Middle frontal gyrus (tissue), 1 donor: ENCODE data around the gene NFATC2IP.
"Not testable (repeated sequence)": the region's sequence is repeated elsewhere in the genome, so short reads cannot be mapped to it uniquely, and the experiment has no call there.

Experiments
- DNase-seq: peaks from one replicate; pipeline ENCODE4 v3.0.0-alpha.2; 2015; ENCODE audit warnings: low spot score; ENCODE audit errors: extremely low spot score

NFATC2IP gene

DNA sequence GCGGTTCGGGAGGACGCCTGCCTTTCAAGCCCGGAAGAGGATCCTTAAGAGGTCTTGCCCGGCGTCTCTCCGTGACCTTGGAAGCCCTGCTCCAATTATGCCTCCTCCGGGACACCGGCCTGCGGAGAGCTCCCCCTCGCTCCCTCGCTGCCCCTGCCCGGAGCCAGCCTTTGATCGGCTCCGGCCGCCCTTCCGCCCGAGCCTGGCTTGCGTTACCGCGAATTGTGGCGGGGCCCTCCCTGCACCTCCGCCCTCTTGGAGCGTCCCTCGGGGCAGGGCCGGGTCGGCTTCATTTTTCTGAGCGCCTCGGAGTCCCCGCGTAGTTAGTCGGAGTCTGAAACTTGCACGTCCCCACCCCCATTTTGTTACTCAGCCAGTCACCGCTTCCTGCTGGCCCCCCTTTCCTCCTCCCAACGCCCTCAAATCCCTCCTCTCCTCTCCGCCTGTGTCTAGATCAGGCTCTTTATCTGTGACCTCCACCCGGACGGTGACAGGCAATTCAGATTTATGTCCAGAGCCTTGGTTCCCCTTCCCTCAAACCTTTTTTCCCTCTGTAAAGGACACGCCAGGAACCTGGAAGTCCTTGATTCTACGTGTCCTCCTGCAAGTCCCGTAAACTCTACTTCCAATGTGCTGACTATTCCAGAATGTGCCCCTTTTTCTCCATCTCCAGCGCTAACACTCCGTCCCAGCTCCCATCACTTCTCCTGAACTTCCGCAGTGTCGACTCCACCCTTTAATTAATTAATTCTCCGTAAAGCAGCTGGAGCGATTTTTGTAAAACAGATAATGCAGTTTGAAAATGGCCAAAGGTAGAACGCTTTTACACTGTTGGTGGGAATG is 25.1 kb upstream of the NFATC2IP start:
- no peak for DNase-seq

DNA sequence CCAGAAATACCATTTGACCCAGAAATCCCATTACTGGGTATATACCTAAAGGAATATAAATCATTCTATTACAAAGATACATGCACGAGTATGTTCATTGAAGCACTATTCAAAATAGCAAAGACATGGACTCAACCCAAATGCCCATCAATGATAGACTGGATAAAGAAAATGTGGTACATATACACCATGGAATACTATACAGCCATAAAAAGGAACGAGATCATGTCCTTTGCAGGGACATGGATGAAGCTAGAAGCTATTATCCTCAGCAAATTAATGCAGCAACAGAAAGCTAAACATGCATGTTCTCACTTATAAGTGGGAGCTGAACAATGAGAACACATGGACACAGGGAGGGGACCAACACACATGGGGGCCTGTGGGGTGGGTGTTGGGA is 24.5 kb upstream of the NFATC2IP start:
- DNase-seq: not testable (repeated sequence)

DNA sequence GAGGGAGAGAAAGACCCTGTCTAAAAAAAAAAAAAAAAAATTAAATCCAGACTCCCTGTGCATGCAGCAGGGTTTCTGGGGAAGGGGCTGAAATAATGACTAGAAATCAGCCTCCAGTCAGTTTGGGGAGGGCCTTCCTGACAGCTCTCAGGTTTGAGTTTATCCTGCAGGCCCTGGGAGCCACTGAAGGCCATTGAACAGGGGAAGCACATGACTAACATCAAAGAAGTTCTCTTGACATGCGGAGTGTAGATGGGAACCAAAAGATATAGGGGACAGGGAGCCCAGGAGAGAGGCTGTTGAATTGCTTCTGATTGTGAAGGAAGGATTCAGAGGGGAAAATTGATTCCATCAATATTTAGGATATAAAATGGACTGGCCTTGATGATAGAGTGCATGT is 22.9 kb upstream of the NFATC2IP start:
- DNase-seq: no peak

DNA sequence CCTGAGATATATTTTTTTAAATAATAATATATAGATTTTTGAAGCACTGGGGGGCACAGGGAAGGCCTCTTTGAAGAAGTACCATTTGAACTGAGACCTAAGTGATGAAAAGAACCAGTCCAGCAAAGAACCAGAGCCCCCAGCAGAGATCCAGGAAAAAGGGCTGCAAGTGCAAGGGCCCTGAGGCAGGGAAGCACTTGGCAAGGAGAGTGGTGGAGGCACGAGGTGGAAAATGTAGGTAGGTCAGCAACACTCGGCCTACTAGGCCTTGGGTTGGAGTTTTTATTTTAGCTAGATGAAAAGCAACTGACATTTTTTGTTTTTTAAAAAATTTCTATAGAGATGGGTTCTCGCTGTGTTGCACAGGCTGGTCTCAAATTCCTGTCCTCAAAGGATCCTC is 20.5 kb upstream of the NFATC2IP start:
- DNase-seq: no peak

DNA sequence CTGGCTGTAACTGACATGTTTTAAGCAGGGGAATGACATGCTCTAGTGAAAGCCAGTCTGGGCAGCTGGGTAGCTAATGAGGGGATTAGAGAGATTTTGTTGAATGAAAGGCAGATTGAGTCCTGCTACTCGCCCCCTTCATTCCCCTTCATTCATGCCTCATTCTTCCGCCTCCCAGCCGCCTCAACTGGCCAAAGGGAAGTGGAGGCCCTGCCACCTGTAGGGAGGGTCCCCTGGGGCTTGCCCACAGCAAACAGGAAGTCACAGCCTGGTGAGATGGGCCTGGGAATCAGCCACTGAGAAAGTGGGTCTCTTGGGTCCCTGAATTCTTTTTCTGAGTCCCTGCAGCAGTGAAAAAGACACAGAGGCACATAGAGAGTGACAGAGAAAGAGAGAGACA is 20.1 kb upstream of the NFATC2IP start:
- no peak for DNase-seq

DNA sequence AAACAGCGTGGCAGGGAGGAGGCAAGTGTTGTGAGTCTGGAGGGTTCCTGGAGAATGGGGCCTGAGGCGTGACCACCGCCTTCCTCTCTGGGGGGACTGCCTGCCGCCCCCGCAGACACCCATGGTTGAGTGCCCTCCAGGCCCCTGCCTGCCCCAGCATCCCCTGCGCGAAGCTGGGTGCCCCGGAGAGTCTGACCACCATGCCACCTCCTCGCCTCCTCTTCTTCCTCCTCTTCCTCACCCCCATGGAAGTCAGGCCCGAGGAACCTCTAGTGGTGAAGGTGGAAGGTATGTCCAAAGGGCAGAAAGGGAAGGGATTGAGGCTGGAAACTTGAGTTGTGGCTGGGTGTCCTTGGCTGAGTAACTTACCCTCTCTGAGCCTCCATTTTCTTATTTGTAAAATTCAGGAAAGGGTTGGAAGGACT is 18.9 kb upstream of the NFATC2IP start, which contains the start of gene CD19:
TSS of gene CD19 (plus strand) at position 171 of the 425 bp plus-strand sequence. CDS start at position 201, 30 bp downstream.
- no peak for DNase-seq

DNA sequence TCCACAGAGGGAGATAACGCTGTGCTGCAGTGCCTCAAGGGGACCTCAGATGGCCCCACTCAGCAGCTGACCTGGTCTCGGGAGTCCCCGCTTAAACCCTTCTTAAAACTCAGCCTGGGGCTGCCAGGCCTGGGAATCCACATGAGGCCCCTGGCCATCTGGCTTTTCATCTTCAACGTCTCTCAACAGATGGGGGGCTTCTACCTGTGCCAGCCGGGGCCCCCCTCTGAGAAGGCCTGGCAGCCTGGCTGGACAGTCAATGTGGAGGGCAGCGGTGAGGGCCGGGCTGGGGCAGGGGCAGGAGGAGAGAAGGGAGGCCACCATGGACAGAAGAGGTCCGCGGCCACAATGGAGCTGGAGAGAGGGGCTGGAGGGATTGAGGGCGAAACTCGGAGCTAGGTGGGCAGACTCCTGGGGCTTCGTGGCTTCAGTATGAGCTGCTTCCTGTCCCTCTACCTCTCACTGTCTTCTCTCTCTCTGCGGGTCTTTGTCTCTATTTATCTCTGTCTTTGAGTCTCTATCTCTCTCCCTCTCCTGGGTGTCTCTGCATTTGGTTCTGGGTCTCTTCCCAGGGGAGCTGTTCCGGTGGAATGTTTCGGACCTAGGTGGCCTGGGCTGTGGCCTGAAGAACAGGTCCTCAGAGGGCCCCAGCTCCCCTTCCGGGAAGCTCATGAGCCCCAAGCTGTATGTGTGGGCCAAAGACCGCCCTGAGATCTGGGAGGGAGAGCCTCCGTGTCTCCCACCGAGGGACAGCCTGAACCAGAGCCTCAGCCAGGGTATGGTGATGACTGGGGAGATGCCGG is 18.2 kb upstream of the NFATC2IP start:
- no peak for DNase-seq

DNA sequence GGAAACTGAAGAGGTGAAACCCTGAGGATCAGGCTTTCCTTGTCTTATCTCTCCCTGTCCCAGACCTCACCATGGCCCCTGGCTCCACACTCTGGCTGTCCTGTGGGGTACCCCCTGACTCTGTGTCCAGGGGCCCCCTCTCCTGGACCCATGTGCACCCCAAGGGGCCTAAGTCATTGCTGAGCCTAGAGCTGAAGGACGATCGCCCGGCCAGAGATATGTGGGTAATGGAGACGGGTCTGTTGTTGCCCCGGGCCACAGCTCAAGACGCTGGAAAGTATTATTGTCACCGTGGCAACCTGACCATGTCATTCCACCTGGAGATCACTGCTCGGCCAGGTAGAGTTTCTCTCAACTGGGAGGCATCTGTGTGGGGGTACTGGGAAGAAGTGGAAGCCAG is 17.6 kb upstream of the NFATC2IP start:
- no peak for DNase-seq

DNA sequence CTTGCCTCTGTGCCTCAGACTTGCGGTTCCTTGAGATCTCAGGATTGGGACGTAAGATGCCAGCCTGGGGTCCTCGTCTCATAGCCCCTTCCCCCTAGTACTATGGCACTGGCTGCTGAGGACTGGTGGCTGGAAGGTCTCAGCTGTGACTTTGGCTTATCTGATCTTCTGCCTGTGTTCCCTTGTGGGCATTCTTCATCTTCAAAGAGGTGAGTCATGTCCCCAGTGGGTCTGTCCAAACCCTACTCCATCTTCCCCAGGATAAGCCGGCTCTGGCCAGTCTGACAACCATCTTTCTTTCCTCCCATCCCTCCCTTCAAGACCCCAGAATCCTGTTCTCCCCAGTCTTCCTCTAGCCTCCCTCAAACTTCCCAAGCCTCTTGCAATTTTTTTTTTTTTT is 15.4 kb upstream of the NFATC2IP start:
- no peak for DNase-seq

DNA sequence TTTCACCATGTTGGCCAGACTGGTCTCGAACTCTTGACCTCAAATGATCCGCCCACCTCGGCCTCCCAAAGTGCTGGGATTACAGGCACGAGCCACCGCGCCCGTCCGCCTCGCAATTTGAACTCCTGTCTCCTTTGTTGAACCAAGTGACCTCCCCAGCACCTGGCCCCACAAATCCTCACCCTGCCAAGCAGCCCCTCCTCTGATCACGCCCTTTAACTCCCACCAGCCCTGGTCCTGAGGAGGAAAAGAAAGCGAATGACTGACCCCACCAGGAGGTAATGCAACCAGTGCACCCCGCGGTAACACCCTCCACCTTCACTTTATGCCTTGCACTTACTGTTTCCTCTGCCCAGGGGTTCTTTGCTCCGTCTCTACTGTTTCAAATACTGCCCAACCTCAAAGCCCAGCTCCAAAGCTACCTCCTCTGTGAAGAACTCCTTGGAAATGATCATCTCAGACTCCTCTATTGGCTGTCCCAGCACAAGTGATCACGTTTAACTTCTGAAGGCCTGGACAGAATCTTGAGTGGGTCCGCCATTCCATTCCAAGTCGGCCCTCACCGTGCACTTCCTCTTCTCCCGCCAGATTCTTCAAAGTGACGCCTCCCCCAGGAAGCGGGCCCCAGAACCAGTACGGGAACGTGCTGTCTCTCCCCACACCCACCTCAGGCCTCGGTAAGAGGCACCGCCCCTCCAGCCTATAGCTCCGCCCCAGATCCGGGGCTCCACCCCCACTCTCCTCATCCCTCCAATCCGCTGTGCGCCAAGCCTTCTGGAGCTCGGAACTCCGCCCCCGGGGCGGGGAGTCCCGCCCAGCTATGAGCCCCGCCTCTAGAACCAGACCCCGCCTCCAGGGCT is 14.6 kb upstream of the NFATC2IP start:
- DNase-seq: no peak

DNA sequence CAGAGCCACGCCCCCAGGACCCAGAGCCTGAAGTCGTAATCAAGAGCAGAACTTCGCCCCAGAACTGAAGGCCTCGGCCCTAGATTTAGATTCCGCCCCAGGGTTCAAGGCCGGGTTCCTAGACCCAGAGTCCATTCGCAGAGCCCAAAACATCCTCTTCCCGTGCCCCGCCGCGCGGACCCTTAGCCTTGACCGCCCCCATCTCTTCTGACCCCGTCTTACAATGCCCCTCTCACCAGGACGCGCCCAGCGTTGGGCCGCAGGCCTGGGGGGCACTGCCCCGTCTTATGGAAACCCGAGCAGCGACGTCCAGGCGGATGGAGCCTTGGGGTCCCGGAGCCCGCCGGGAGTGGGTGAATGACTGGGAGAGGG is 14.0 kb upstream of the NFATC2IP start:
- no peak for DNase-seq

DNA sequence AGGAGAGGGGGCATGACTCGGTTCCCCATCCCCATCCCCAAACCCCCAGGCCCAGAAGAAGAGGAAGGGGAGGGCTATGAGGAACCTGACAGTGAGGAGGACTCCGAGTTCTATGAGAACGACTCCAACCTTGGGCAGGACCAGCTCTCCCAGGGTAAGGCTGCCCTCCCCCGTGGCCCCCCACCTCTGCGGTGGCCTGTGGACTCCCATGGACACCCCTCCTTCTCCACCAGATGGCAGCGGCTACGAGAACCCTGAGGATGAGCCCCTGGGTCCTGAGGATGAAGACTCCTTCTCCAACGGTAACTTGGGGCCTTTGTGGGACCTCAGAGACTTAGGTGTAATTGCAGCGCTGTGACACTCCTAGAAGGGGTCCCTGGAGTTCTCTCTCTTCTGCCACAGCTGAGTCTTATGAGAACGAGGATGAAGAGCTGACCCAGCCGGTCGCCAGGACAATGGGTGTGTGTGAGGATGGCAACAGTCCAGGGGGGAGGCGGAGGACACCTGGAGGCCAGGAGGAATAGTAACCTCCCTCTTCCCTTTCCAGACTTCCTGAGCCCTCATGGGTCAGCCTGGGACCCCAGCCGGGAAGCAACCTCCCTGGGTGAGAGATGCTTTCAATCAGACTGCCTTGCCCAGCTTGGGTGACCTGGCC is 13.4 kb upstream of the NFATC2IP start:
- DNase-seq: no peak

DNA sequence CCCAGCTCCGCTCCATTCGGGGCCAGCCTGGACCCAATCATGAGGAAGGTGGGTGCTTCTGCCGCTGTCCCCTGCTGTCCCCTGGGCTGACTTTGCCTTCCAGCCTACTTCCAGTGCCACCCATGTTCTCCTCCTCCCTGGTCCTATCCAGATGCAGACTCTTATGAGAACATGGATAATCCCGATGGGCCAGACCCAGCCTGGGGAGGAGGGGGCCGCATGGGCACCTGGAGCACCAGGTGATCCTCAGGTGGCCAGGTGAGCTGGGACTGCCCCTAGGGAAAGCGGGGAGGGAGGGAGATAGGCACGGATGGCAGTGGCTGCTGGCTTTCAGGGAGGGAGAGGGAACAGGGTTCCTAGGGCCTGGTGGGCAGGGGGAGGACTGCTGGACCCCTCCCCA is 12.0 kb upstream of the NFATC2IP start:
- no peak for DNase-seq

DNA sequence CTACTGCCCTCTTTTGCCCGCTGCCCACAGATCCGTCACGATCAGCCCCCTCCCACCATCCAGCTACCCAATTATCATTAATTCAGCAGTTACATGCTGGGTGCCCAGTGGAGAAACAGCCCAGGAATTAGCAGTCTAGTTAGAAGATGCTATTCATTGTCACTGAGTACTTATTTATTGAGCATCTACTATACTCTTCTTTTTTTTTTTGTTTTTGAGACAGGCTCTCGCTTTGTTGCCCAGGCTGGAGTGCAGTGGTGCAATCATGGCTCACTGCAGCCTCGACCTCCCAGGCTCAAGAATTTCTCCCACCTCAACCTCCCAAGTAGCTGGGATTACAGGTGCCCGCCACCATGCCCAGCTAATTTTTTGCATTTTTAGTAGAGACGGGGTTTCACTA is 10.9 kb upstream of the NFATC2IP start:
- DNase-seq: not testable (repeated sequence)

DNA sequence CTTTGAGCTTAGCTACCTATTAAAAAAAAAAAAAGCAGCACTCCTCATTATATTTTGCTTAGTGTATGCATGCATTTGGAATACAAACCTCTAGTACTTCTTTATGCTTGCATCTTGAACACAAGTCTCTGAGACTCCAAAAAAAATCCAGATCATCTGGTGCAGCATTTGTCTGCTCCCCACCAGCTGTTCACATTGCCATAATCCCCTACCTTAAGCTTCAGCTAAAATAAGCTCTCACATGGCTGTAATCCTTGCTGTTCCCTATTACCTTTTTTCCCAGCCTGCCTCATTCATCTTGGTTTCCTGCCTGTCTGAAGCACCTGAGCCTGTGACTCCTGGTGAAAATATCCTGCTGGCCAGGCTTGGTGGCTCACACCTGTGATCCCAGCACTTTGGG is 7.5 kb upstream of the NFATC2IP start:
- no peak for DNase-seq

DNA sequence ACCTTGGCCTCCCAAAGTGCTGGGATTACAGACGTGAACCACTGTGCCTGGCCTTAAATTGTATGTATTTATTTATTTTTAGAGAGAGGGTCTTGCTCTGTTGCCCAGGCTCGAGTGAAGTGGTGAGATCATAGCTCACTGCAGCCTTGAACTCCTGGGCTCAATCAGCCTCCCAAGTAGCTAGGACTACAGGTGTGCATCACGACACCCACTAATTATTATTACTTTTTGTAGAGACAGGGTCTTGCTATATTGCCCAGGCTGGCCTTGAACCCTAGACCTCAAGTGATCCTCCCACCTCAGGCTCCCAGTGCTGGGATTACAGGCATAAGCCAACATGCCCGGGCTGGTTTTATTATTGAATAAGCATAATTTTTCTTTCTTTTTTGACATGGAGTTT is 4.1 kb upstream of the NFATC2IP start:
- DNase-seq: no peak

DNA sequence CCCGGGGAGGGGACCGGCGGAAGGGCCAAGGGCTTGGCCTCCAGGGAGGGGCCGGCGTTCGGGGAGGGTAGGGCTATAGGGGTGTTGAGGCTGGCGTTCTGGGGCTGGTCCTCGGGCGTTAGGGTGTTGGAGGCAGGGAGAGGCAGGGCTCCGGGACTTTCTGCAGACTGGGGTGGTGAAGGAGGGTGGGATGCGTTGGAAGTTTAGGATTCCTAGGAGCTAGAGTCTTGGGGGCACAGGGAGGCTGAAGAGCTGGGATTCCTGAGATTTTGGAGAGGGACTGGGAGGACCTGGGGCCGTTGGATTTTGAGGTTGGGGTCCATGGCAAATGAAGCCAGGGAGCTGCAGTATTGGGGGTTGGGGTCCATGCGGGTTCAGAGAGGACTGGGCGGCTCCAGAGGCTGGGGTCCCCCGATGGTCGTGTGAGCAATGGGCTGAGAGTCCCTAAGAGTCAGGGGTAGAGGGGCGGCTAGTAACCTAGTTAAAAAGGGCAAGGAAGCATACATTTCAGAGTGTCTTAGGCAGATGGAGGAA is 740 bp downstream of the NFATC2IP start:
- no peak for DNase-seq

DNA sequence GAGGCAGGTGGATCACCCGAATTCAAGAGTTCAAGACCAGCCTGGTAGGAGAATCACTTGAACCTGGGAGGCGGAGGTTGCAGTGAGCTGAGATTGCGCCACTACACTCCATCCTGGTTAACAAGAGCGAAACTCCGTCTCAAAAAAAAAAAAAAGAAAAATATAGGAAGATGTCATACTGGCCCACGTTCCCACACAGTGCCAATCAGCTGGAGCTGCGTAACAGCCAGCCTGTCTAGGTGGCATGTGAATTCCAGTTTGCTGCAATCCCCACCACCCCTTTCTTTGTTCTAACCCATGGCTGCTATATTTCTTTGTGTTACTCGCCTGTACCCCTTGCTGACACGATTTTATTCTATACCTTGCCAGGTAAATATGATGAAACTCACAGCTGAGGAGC is 7.5 kb downstream of the NFATC2IP start:
- DNase-seq: no peak

DNA sequence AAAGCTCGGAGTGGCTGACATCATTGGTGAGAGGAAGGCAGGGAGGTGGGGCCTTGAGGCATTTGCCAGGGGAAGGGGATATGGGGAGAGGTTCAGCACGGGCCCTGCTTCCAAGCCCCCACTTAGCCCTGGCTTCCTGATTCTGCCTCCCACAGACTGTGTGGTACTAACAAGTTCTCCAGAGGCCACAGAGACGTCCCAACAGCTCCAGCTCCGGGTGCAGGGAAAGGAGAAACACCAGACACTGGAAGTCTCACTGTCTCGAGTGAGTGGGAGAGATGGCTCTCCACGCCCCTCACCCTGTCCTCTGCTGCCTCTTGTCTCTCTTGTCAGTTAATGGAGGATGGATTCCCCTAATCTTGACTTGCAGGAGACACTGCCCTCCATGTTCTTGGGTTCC is 8.1 kb downstream of the NFATC2IP start:
- no peak for DNase-seq

DNA sequence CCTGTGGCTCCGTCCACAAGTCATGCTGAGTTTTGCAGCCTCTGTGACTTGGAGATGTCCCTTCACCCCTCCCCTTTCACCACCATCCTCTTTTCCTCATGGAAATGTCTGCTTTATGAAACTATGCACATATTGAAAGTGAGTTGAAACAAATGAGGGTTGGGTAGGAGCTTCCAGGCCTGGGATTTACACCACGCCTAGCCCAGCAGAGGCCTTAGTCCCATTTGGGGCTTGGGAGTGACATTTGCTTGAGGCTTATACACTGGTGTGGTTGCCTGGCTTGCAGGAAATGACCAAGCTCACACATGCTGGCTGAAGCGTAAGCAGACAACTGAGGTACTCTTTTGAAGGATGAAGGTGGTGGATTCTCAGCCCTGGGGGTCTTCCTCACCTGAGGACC is 13.3 kb downstream of the NFATC2IP start:
- DNase-seq: no peak

DNA sequence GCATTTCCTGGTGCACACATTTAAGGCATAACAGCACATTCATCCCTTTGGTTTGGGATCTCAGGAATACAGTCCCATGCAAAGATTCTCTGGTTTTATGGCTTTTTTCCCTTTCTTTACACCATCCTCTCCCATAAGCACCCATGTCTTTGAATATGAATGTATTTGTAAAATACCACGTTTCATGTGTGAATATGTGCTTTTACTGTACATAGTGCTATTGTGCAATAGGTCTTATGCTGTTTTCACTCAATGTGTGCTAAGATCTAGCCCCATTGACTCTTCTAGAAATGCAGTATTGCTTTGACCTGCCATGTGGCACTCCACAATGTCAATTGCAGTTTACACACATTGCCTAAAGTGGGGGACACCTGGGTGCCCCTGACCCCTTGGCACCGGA is 13.8 kb downstream of the NFATC2IP start:
- DNase-seq: no peak
